Femur (tissue), 1 donor: Measurements from ENCODE around the gene TUBB1.
"Not testable (repeated sequence)": the region's sequence is repeated elsewhere in the genome, so short reads cannot be mapped to it uniquely, and the experiment has no call there.

ENCODE experiments used
- DNase-seq: peaks from one replicate; pipeline ENCODE4 v3.0.0-alpha.2; 2017

The TUBB1 gene

GRCh38 chr20:59006864-59007664 is 12.2 kb upstream of the TUBB1 start, which contains the start of gene CTSZ:
CTSZ (minus strand) TSS chr20:59007254; CDS start chr20:59007128, 126 bp downstream.
- DNase-seq: peak; percentile 75

GRCh38 chr20:59007665-59008511 is 11.3 kb upstream of the TUBB1 start:
- peak; percentile 65 for DNase-seq

GRCh38 chr20:59008715-59009336 is 10.4 kb upstream of the TUBB1 start:
- no peak for DNase-seq

GRCh38 chr20:59010321-59010994 is 8.8 kb upstream of the TUBB1 start:
- DNase-seq: no peak

- DNase-seq: peak; percentile 78
Measured at GRCh38 chr20:59010995-59011873, 8.0 kb upstream of the TUBB1 start.

GRCh38 chr20:59011874-59012157 is 7.4 kb upstream of the TUBB1 start:
- not testable (repeated sequence) for DNase-seq

- no peak for DNase-seq
Measured at GRCh38 chr20:59013031-59013951, 5.9 kb upstream of the TUBB1 start.

- DNase-seq: no peak
Measured at GRCh38 chr20:59013959-59014608, 5.1 kb upstream of the TUBB1 start.

GRCh38 chr20:59014680-59015389 is 4.4 kb upstream of the TUBB1 start:
- DNase-seq: no peak

GRCh38 chr20:59015411-59015810 is 3.8 kb upstream of the TUBB1 start:
- DNase-seq: no peak

GRCh38 chr20:59015812-59016711 is 3.2 kb upstream of the TUBB1 start:
- no peak for DNase-seq

- DNase-seq: no peak
Measured at GRCh38 chr20:59016795-59017492, 2.3 kb upstream of the TUBB1 start.

- DNase-seq: no peak
Measured at GRCh38 chr20:59017493-59018231, 1.6 kb upstream of the TUBB1 start.

GRCh38 chr20:59018817-59019216 is 412 bp upstream of the TUBB1 start:
- no peak for DNase-seq

GRCh38 chr20:59020938-59021551 is 1.8 kb downstream of the TUBB1 start:
- no peak for DNase-seq

- no peak for DNase-seq
Measured at GRCh38 chr20:59022754-59023153, 3.5 kb downstream of the TUBB1 start.

- DNase-seq: no peak
Measured at GRCh38 chr20:59023616-59024015, 4.4 kb downstream of the TUBB1 start.
